ENCODE measurements around the gene FBXO48. TPM values are rescaled to one million over a fixed set of nuclear protein-coding genes. Genes with fewer than 3 reads are reported as not detected.

The FBXO48 gene
- total and polyA plus RNA-seq, 2 of the 8 experiments (the other 6 are each of a cell fraction or from before 2014, with no cell fraction given) = 1.1 to 1.5 TPM

GRCh38 chr2:68441179-68441993 lies 25.7 kb downstream of the FBXO48 start (continued):
- peak; percentile 91 to 97 for TF ChIP-seq RAD21 (IDR thresholded peaks at IDR 0.05 in 1 of 2, conservative IDR thresholded peaks at IDR 0.05 in 1 of 2; ENCODE audit: low read depth in 2 of 2, low read length in 2 of 2)
